Bronchial epithelial cell (primary cell): Measurements from ENCODE around the gene PSD2. TPM values are rescaled to one million over a fixed set of nuclear protein-coding genes. Genes with fewer than 3 reads are reported as not detected.

ENCODE experiments used
- DNase-seq: peaks from one replicate; pipeline ENCODE4 v3.0.0-alpha.2; 2010; ENCODE audit warnings: low read depth
- FAIRE-seq: peaks from 2 replicates; lab custom pipeline; 2011; peaks lifted over from hg19 to GRCh38; lab: Jason Lieb, UNC
- H3K27me3 ChIP-seq: 2 replicates; pipeline ENCODE4 v1.5.1; 2011; ENCODE audit warnings: low read length; ENCODE audit not compliant: control insufficient read depth, insufficient read depth
- H3K36me3 ChIP-seq: 2 replicates; pipeline ENCODE4 v1.5.1; 2011; ENCODE audit warnings: low read length; ENCODE audit not compliant: control insufficient read depth, insufficient read depth
- H3K4me3 ChIP-seq: 2 replicates; pipeline ENCODE4 v1.5.1; 2011; ENCODE audit warnings: mild to moderate bottlenecking, low read depth, low read length, control low read depth
- total RNA-seq: library from RNA; depleted of rRNA; stranded (reverse); fragments of >200 nt; gene quantifications from 2 replicates; pipeline ENCODE4 v1.2.1, GENCODE V29; 2014
- TF ChIP-seq, protein P1 (sequence below): IDR thresholded peaks from 2 replicates; pipeline ENCODE4 v1.5.1; 2011; ENCODE audit warnings: mild to moderate bottlenecking, moderate library complexity, low read length, control low read depth, inconsistent platforms; ENCODE audit not compliant: insufficient read depth, severe bottlenecking

PSD2 gene
- total RNA-seq, 1 donor from 2014 or later: under 0.01 TPM

DNA sequence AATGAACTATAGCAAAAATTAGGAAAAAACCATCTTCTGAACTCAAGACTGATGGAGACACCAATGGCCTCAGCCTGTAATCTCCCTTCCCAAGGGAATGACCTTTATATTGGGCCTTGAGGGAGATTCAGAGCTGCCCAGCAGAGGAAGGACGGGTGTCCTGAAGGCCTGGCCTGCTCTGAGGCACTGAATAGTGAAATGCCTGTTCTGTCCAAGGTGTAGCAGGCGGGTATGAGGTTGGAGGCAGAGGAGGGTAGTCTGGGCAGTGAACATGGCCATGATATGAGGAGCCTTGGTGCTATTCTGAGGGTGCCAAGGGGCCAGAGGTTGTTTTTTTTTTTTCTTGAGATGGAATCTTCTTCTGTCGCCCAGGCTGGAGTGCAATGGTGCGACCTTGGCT lies 25.0 kb downstream of the PSD2 start:
- Histone ChIP-seq H3K27me3 (no peaks in the 10 kb centered on the region), H3K4me3 (no peak overlapping the region), H3K36me3 (no peaks in the 10 kb centered on the region)
- FAIRE-seq: no peak
- TF ChIP-seq, protein P1, sequence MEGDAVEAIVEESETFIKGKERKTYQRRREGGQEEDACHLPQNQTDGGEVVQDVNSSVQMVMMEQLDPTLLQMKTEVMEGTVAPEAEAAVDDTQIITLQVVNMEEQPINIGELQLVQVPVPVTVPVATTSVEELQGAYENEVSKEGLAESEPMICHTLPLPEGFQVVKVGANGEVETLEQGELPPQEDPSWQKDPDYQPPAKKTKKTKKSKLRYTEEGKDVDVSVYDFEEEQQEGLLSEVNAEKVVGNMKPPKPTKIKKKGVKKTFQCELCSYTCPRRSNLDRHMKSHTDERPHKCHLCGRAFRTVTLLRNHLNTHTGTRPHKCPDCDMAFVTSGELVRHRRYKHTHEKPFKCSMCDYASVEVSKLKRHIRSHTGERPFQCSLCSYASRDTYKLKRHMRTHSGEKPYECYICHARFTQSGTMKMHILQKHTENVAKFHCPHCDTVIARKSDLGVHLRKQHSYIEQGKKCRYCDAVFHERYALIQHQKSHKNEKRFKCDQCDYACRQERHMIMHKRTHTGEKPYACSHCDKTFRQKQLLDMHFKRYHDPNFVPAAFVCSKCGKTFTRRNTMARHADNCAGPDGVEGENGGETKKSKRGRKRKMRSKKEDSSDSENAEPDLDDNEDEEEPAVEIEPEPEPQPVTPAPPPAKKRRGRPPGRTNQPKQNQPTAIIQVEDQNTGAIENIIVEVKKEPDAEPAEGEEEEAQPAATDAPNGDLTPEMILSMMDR: no peak
- no peak for DNase-seq

DNA sequence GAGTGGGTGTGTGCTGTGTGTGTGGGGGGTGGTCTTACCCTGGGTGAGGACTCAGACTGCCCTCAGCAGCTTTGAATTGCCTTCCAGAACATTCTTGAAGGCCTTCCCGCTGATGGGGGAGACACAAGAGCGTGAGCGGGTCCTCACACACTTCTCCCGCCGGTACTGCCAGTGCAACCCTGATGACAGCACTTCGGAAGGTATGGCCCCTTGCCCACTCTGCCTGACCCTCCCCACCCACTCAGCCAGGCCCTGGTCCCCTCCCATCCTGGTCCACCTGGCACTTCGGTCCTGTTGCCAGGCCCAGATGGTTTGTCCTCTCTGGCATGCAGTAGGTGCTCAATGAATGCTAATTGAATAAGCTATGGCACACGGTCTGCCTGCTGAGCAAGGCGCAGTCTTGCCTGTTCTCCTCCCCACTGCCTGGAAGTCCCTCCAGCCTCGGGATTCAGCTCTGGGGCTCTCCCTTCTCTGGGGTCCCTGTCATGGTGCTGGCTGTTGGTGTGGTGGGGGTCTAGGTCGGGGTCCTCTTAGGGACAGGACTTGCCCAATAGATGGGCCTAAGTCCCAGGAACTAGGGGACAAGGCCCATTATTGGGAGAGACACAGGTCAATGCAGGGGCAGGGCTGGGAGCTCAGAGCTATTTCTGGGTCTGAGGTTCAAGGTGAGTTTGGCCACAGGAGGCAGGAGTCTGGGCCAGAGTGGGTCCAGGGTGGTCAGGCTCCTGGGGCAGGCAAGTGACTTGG lies 26.4 kb downstream of the PSD2 start:
- Histone ChIP-seq H3K27me3 (no peaks in the 10 kb centered on the region), H3K36me3 (no peaks in the 10 kb centered on the region), H3K4me3 (no peak overlapping the region)
- no peak for DNase-seq
- no peak for FAIRE-seq
- TF ChIP-seq, protein P1: no peak

DNA sequence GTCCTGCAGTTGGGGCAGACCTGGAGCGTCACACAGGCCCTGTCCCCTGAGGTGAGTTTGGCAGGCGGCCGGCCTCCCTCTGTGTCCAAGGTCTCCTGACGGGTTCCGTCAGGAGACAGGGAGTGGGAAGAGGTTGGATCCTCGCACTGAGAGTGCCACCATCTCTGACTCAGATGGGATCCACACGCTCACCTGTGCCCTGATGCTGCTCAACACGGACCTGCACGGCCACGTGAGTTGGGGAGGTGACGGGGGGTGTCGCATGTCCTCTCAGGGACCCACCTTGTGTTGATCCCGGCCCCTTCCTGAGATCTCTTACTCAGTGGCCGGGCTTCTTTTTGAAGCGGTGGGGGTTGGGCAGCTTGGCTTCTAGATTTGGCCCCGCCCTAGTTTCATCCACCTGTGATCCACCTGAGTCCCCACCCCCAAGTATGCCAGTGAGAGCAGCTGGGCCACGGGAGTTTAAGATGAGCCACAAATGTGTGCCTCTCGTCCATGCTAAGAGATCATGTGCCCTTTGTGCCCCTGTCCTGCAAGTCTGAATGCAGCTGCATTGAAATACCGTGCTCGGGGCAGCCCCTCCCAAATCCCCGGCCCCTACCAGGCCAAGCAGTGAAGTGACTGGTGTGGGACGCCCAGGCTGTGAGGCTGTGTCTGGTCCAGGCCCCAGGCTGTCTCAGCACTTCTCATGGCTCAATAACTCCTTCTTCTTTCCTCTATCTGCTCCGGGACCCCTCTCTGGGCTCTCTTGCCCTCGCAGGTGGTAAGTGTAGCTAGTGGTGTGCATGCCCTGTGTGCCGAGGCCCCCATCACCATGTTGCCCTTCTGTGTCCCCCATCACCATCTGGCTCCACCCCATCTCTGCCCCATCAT lies 27.2 kb downstream of the PSD2 start:
- Histone ChIP-seq H3K36me3 (no peaks in the 10 kb centered on the region), H3K27me3 (no peaks in the 10 kb centered on the region), H3K4me3 (no peak overlapping the region)
- DNase-seq: no peak
- TF ChIP-seq, protein P1: no peak
- no peak for FAIRE-seq

DNA sequence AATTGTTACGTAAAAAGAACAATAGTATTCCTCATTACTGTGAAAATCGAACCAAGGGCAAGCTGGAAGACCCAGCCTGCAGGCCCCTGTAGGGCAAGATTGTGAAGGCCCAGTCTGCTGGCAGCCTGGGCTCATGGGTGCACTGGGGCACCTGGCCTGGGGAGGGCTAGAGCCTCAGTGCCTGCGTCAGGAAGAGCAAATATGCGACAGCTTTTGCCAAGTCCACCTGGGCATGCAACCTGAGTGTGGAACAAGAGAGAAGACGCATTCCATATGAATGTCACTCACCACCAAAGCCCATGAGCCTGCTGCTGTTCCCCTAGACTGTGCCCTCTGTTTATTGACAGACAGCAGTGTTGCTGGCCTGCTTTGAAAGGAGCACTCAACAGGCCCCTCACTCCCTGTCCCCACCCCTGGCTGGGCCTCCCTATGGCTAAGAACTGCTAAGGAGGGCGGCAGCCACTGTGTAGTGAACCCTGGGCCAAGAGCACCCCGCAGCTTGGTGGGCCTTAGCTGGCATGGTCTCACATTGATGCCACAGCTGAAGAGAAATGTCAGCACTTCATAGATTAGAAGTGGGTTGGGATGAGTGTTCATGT lies 28.2 kb downstream of the PSD2 start:
- Histone ChIP-seq H3K36me3 (no peaks in the 10 kb centered on the region), H3K27me3 (no peaks in the 10 kb centered on the region), H3K4me3 (no peak overlapping the region)
- TF ChIP-seq, protein P1: no peak
- DNase-seq: no peak
- FAIRE-seq: no peak

DNA sequence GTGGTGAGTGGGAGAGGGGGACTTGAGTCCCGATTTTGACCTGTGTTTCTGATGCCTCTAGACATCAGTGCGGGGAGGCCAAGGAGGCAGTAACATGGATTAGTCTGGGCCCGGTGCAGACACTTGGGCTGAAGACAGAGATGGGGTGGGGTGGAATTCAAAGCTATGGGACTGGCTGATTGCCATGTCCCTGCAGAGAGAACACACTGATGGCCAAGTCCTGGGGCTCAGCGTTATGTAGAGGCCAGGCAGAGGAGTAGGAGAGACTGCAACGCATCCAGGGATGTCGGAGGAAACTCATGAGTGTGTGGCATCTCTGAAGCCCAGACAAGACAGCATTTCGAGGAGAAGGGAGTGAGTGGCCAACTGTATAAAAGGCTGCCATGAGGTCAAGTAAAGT lies 30.1 kb downstream of the PSD2 start:
- TF ChIP-seq, protein P1: no peak
- DNase-seq (no peak), FAIRE-seq (no peak)
- H3K27me3 ChIP-seq: no peaks in the 10 kb centered on the region
- H3K4me3 ChIP-seq: no peak overlapping the region
- no peaks in the 10 kb centered on the region for H3K36me3 ChIP-seq
